CD4-positive, alpha-beta T cell treated with Interleukin-1 beta for 1 hour (primary cell): ENCODE results near the gene KCND2.

Source experiments
- DNase-seq, 2 donors: peaks; one replicate each; pipeline ENCODE4 v3.0.0-alpha.2; 2020 to 2022

Gene KCND2

GRCh38 chr7:120714945-120715344, 442.0 kb downstream of the KCND2 start:
- DNase-seq, result no peak

- DNase-seq, result no peak
Observed at GRCh38 chr7:120716307-120716706, 443.3 kb downstream of the KCND2 start.

GRCh38 chr7:120717166-120717565, 444.2 kb downstream of the KCND2 start:
- DNase-seq, result no peak

- DNase-seq, result no peak
Observed at GRCh38 chr7:120718361-120718760, 445.4 kb downstream of the KCND2 start.

GRCh38 chr7:120720317-120720716, 447.3 kb downstream of the KCND2 start:
- DNase-seq, result no peak

GRCh38 chr7:120723465-120724385, 450.8 kb downstream of the KCND2 start:
- no peak for DNase-seq

GRCh38 chr7:120724448-120724847, 451.5 kb downstream of the KCND2 start:
- no peak for DNase-seq

GRCh38 chr7:120724955-120725354, 452.0 kb downstream of the KCND2 start:
- no peak for DNase-seq

- peak in 1 of 2 donors; percentile 2 for DNase-seq
Observed at GRCh38 chr7:120725376-120726039, 452.5 kb downstream of the KCND2 start.

GRCh38 chr7:120729245-120729644, 456.3 kb downstream of the KCND2 start:
- DNase-seq, result no peak

GRCh38 chr7:120731271-120731670, 458.3 kb downstream of the KCND2 start:
- no peak for DNase-seq

GRCh38 chr7:120732256-120732655, 459.3 kb downstream of the KCND2 start:
- DNase-seq, result no peak

GRCh38 chr7:120733143-120733542, 460.2 kb downstream of the KCND2 start:
- DNase-seq, result no peak

GRCh38 chr7:120733835-120734234, 460.9 kb downstream of the KCND2 start:
- no peak for DNase-seq

- no peak for DNase-seq
Observed at GRCh38 chr7:120735791-120736190, 462.8 kb downstream of the KCND2 start.

- no peak for DNase-seq
Observed at GRCh38 chr7:120738816-120739215, 465.8 kb downstream of the KCND2 start.

GRCh38 chr7:120740348-120740747, 467.4 kb downstream of the KCND2 start:
- DNase-seq, result no peak

- no peak for DNase-seq
Observed at GRCh38 chr7:120741371-120742042, 468.5 kb downstream of the KCND2 start.

- DNase-seq, result no peak
Observed at GRCh38 chr7:120742372-120742771, 469.4 kb downstream of the KCND2 start.

- no peak for DNase-seq
Observed at GRCh38 chr7:120743128-120743527, 470.2 kb downstream of the KCND2 start.

GRCh38 chr7:120760050-120760449, 487.1 kb downstream of the KCND2 start:
- no peak for DNase-seq

- no peak for DNase-seq
Observed at GRCh38 chr7:120760851-120761250, 487.9 kb downstream of the KCND2 start.

- no peak for DNase-seq
Observed at GRCh38 chr7:120770206-120770605, 497.2 kb downstream of the KCND2 start.

GRCh38 chr7:120774481-120774880, 501.5 kb downstream of the KCND2 start:
- no peak for DNase-seq
